Posterior cingulate gyrus (tissue), 11 donors: ENCODE data around the gene FGFBP3.

Experiments used
- DNase-seq, 10 donors: peaks; one replicate each; pipeline versions ENCODE4 v3.0.0 to v3.0.0-alpha.2; 2020 to 2021; ENCODE audit warnings: mixed read lengths in 3 of 10
- intact Hi-C: fragments of 100-400 bp; cut with DNase I; formaldehyde crosslinking; loops from one replicate; pipeline ENCODE4 v1.15.1; 2023

Gene FGFBP3, protein sequence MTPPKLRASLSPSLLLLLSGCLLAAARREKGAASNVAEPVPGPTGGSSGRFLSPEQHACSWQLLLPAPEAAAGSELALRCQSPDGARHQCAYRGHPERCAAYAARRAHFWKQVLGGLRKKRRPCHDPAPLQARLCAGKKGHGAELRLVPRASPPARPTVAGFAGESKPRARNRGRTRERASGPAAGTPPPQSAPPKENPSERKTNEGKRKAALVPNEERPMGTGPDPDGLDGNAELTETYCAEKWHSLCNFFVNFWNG

DNA sequence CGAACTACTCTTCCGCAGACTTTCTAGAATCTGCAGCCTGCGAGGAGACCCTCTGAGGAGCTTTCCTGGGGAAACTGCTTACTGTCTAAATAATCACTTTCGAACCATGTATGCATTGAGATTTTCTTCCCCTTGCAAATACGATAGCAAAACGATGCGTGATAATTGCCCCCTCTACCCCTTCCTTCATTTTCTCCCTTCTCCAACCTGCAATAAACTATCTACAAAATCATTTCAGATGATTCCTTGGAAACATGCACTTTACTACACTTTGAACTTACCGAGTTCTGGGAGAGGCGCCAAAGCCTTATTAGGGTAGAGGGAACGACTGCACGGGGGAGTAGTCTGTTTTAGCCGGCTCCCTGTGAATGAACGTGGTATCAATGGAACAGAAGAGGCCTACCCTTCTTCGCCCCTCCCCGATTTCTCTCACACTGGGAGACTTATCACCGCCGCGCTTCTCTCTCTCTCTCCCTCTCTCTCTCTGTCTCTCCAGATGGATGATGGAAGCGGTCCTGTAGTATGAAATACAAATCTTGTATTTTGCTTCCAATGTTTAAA, at the start of gene FGFBP3:
Gene FGFBP3, minus strand, starts transcription at position 370 of the 561 bp plus-strand sequence. CDS start 517 bp downstream, outside the sequence.
- intact Hi-C loops = loop anchor here (2.0 to 10.0 kb wide), 3 partner anchors 14 to 274 kb away; partner anchors contain the start of genes BTAF1 and PPP1R3C
- DNase-seq = peak in 2 of 10 donors; percentile 13 to 14

DNA sequence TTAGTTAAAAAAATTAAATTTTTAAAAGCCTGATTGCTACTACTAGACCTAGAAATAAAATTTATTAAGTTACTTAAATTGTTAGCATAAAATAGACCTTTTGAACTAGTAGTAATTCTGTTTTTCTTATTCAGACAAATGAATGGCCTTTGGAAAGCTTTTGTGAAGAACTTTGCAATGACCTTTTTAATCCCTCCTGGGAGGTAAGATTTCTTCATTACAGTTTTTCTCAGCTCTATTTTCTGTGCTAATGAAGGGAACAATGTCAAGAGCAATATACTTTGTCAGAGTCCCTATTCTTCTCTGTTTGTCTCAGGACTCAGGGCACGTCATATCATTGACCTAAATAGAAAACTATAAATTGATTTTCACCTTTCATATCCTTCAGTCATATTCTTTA, 47.8 kb upstream of the FGFBP3 start:
- no peak for DNase-seq
- intact Hi-C loops = no loop called here

DNA sequence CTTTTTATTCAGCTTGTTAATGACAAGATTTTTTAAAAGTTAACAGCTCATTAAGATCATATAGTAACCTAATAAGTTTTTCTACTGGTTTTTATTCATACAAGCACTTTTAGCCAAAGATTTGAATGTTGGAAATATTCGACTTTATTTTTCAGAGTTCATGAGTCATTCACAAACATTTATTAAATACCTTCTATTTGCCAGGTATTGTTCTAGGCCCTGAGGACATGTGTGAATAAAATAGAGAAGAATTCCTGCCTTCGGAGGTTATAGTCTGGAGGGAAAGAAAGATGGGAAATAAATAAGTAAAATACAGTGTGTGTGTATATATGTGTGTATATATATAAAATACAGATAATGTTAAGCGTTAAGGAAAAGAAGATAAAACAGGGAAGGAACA, 45.8 kb upstream of the FGFBP3 start:
- intact Hi-C loops = no loop called here

DNA sequence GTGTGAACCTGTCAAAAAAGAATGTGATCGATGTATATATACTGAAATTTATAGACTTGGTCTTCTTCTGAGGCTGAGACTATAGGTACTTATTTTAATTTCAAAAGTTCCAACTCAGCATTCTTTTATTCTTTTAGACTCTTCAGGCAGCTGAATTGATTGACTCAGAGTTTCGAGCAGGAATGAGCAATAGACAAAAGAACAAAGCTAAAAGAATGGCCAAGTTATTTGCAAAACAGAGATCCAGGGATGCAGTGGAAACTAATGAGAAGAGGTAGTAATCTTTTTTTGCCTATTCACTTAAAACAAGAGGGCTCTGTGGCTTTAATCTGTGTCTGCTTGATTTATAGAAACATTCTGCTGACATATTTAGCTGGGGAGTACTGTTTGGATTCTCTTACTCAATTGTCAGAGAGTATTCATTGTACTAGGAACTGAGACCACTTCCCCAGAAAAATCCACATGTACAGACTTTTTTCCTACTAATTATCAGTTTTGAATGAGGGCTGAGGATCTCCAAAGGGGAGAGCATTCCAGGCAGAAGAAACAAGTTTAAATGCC, 44.4 kb upstream of the FGFBP3 start:
- intact Hi-C loops = no loop called here
- no peak for DNase-seq

More for the DNA sequence above, 45.8 kb upstream of the FGFBP3 start:
- DNase-seq = no peak

DNA sequence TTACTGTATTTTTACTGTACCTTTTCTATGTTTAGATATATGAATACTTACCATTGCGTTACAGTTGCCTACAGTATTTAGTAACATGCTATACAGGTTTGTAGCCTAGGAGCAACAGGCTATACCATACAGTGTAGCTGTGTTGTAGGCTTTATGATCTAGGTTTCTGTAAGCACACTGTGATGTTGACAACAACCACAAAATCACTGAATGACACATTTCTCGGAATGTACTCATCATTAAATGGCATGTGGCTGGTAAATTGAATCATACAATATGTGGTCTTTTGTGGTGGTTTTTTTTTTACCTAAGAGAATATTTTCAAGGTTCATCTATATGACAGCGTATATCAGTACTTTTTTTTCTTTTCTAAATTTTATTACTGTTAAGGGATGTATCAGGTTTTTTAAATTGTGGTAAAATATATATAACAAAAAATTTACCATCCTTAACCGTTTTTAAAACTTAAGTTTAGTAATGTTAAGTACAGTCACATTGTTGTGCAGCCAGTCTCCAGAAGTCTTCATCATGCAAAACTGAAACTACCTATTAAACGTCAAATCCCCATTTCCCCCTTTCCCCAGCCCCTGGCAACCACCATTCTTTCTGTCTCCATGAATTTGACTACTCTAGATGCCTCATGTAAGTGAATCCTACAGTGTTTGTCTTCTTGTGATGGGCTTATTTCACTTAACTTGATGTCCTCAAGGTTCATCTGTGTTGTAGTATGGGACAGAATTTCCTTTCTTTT, 35.8 kb upstream of the FGFBP3 start:
- DNase-seq = no peak
- intact Hi-C loops = no loop called here

GRCh38 chr10:91941426-91941825, 32.1 kb upstream of the FGFBP3 start:
- intact Hi-C loops = no loop called here
- DNase-seq = no peak

- intact Hi-C loops = no loop called here
- no peak for DNase-seq
Measured at GRCh38 chr10:91939653-91940052, 30.4 kb upstream of the FGFBP3 start.

DNA sequence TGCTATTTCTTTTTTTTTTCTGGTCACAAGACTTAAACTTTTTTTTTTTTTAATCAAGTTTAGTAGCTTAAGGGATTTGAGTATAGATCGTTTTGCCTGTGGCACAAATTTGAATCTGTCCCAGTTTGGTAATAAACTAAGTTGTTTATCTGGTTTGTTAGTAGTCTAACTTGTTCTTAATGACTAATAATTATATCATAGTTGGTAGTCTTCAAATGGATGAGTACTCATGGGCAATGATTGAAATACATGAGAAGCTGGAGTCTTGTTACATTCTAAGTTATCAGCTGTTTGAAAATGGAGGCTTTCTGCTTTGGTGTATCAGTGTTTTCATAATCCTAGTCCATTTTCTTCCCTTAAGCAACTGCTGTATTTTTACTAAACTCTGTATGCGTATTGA, 26.6 kb upstream of the FGFBP3 start:
- DNase-seq = no peak
- intact Hi-C loops = no loop called here

- DNase-seq = no peak
- intact Hi-C loops = no loop called here
Measured at GRCh38 chr10:91932737-91933136, 23.5 kb upstream of the FGFBP3 start.

- no peak for DNase-seq
- intact Hi-C loops = no loop called here
Measured at GRCh38 chr10:91931526-91932190, 22.4 kb upstream of the FGFBP3 start.

DNA sequence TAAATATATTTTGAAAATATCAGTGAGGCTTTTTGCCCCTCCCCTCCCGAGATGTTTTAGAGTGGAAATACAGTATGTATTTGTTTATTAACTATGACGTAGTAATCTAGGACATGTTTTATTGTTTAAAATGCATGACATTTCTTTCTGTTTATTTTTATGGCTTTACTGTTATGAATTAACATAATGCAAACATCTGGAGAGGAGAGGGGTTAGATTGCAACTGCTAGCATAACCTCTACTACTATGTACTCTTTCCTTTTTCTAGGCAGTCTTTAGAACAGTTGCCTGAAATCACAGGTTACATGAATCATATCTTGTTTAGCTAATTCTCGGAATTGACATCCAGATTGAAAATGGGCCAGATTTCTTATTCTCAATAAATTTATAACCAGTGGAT, 21.7 kb upstream of the FGFBP3 start:
- no peak for DNase-seq
- intact Hi-C loops = no loop called here

DNA sequence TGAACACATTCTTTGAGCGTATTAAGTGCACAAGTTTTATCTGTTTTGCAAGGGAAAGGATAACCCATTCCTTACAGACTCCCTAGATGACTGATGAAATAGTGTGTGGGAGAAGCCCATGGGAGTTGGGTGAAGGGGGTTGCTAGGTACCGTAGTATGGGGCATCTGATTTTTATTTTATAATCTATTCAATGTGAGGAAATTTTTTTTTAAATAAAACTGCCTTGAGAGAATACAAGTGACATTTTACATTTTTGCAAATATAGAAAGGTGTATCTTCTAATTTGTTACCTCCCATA, 15.7 kb upstream of the FGFBP3 start:
- DNase-seq = no peak
- intact Hi-C loops = no loop called here

DNA sequence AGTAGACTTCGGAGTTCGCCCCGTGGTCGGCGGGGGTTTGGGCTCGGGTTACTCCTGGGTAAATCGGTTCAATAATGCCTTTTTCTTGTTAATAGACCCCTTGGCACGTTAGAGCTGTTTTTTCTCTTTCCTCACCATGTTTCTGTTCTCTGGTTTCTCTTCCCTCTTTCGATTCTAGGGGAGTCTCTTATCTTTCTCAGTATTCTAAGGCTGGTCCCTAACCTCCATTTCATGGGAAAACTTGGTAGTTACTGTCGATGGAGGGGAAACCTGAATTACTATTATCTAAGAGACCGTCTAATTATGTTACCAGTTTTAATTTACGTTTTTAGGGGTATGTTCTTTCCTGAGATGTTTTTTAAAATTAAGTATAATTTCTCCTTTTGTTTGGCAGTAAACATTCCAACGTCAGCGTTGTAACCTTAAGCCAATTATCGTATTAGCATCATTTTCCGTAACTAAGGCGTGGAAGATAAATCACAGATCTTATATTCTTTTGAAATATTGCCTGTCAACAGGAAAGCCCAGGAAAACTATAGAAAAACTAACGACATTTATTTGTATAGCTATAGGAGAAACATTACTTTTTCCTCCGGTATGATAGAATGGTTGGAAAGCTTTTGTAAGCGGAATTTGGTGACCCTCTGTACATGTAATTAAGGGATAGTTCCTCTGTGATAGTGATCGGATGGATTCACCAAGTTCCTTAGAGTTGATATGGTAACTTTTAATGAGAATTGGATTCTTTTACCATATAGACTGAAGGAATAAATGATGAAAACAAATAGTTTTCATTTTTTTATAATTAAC, 15.1 kb upstream of the FGFBP3 start:
- no peak for DNase-seq
- intact Hi-C loops = no loop called here

- intact Hi-C loops = loop anchor here (2.0 kb wide), 1 partner anchor 15 kb away; the partner anchor contains the start of gene FGFBP3
Measured at GRCh38 chr10:91923371-91924211, 14.3 kb upstream of the FGFBP3 start, which contains the start of gene BTAF1. Gene BTAF1, plus strand, starts transcription at chr10:91923770. Its CDS starts 307 bp downstream, at chr10:91924077.

GRCh38 chr10:91919651-91920050, 10.4 kb upstream of the FGFBP3 start:
- no peak for DNase-seq

More at GRCh38 chr10:91923371-91924211, 14.3 kb upstream of the FGFBP3 start, which contains the start of gene BTAF1:
- peak; percentile 87 to 99 (median 93) for DNase-seq

GRCh38 chr10:91910467-91910866, 1.2 kb upstream of the FGFBP3 start:
- no peak for DNase-seq
- intact Hi-C loops = loop anchor here (10.0 kb wide), 1 partner anchor 416 kb away; no protein-coding TSS in a partner anchor

More at GRCh38 chr10:91919651-91920050, 10.4 kb upstream of the FGFBP3 start:
- intact Hi-C loops = loop anchor here (10.0 kb wide), 1 partner anchor 425 kb away; no protein-coding TSS in a partner anchor

DNA sequence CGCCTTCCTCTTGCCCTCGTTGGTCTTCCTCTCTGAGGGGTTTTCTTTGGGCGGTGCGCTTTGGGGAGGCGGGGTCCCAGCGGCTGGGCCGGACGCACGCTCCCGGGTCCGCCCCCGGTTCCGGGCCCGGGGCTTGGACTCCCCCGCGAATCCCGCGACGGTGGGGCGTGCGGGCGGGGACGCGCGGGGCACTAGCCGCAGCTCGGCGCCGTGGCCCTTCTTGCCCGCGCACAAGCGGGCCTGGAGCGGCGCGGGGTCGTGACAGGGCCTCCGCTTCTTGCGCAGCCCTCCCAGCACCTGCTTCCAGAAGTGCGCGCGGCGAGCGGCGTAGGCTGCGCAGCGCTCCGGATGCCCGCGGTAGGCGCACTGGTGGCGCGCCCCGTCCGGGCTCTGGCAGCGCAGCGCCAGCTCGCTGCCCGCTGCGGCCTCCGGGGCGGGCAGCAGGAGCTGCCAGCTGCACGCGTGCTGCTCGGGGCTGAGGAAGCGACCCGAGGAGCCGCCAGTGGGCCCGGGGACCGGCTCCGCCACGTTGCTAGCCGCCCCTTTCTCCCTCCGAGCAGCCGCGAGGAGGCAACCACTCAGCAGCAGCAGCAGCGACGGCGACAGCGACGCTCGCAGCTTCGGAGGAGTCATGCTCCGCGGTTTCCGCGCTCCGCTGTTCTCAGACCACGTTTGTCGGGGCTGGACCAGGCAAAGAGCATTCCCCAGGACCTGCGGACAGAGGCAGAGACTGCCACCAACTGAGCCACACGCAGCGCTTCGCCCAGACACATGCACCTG, 759 bp downstream of the FGFBP3 start:
- intact Hi-C loops = loop anchor here (2.0 to 10.0 kb wide), 3 partner anchors 14 to 274 kb away; partner anchors contain the start of genes BTAF1 and PPP1R3C
- DNase-seq = peak; percentile 58 to 96 (median 76)

- peak in 3 of 10 donors; percentile 29 to 80 (median 72) for DNase-seq
- intact Hi-C loops = loop anchor here (2.0 to 10.0 kb wide), 3 partner anchors 15 to 273 kb away; partner anchors contain the start of genes BTAF1 and PPP1R3C
Measured at GRCh38 chr10:91907914-91908336, 1.4 kb downstream of the FGFBP3 start.
